ENCODE data around the gene KIZ.
"Not testable (repeated sequence)": the region's sequence is repeated elsewhere in the genome, so short reads cannot be mapped to it uniquely, and the experiment has no call there.

KIZ gene

GRCh38 chr20:21167261-21167660, 41.4 kb downstream of the KIZ start:
- Histone ChIP-seq H3K36me3 (ENCODE audit: insufficient read depth, low read length) (peaks cover under 1% of the 10 kb centered on the region; the same call in 1 of the 2 replicates), H3K4me3 (no peak overlapping the region), H3K9ac (ENCODE audit: insufficient read length) (no peak overlapping the region), H3K27ac (no peak overlapping the region), H3K9me3 (ENCODE audit: low read depth, low read length) (no peaks in the 10 kb centered on the region)
- TF ChIP-seq FOXP2 (optimal IDR thresholded peaks at IDR 0.05; ENCODE audit: control extremely low read depth, extremely low read length, insufficient read depth), result no peak
- no peak for TF ChIP-seq POLR2AphosphoS5 (IDR thresholded peaks at IDR 0.05; ENCODE audit: borderline replicate concordance, low read depth, low read length)
- no peak for TF ChIP-seq EZH2 (IDR thresholded peaks at IDR 0.05)
- DNase-seq (ENCODE audit: low read depth, low spot score), result no peak

- H3K4me3 ChIP-seq; H3K36me3 ChIP-seq (ENCODE audit: insufficient read depth, low read length); H3K27ac ChIP-seq; H3K9me3 ChIP-seq (ENCODE audit: low read depth, low read length); H3K9ac ChIP-seq (ENCODE audit: insufficient read length); DNase-seq (ENCODE audit: low read depth, low spot score): not testable (repeated sequence)
Observed at GRCh38 chr20:21168061-21168460, 42.2 kb downstream of the KIZ start.

- H3K4me3 ChIP-seq, result no peak overlapping the region
- 0 out of 2 replicates have a peak, but pooled peaks cover under 1% of the 10 kb centered on the region for H3K9me3 ChIP-seq (ENCODE audit: low read depth, low read length)
- H3K27ac ChIP-seq, result no peak overlapping the region
- H3K36me3 ChIP-seq (ENCODE audit: insufficient read depth, low read length), result no peaks in the 10 kb centered on the region
- DNase-seq (ENCODE audit: low read depth, low spot score), result no peak
- TF ChIP-seq POLR2AphosphoS5 (IDR thresholded peaks at IDR 0.05; ENCODE audit: borderline replicate concordance, low read depth, low read length), result no peak
- no peak for TF ChIP-seq FOXP2 (optimal IDR thresholded peaks at IDR 0.05; ENCODE audit: control extremely low read depth, extremely low read length, insufficient read depth)
- no peak for TF ChIP-seq EZH2 (IDR thresholded peaks at IDR 0.05)
- H3K9ac ChIP-seq (ENCODE audit: insufficient read length), result no peak overlapping the region
Observed at GRCh38 chr20:21172626-21173025, 46.7 kb downstream of the KIZ start.

- Histone ChIP-seq H3K27ac (no peak overlapping the region), H3K4me3 (no peak overlapping the region), H3K9ac (ENCODE audit: insufficient read length) (no peak overlapping the region), H3K36me3 (ENCODE audit: insufficient read depth, low read length) (no peaks in the 10 kb centered on the region), H3K9me3 (ENCODE audit: low read depth, low read length) (0 out of 2 replicates have a peak, but pooled peaks cover 5% of the 10 kb centered on the region)
- TF ChIP-seq FOXP2 (optimal IDR thresholded peaks at IDR 0.05; ENCODE audit: control extremely low read depth, extremely low read length, insufficient read depth), result no peak
- no peak for TF ChIP-seq EZH2 (IDR thresholded peaks at IDR 0.05)
- no peak for TF ChIP-seq POLR2AphosphoS5 (IDR thresholded peaks at IDR 0.05; ENCODE audit: borderline replicate concordance, low read depth, low read length)
- no peak for DNase-seq (ENCODE audit: low read depth, low spot score)
Observed at GRCh38 chr20:21173485-21173884, 47.6 kb downstream of the KIZ start.

- Histone ChIP-seq H3K9me3 (ENCODE audit: low read depth, low read length) (0 out of 2 replicates have a peak, but pooled peaks cover 5% of the 10 kb centered on the region), H3K27ac (no peak overlapping the region), H3K9ac (ENCODE audit: insufficient read length) (no peak overlapping the region), H3K36me3 (ENCODE audit: insufficient read depth, low read length) (no peaks in the 10 kb centered on the region), H3K4me3 (no peak overlapping the region)
- TF ChIP-seq FOXP2 (optimal IDR thresholded peaks at IDR 0.05; ENCODE audit: control extremely low read depth, extremely low read length, insufficient read depth) (no peak), EZH2 (IDR thresholded peaks at IDR 0.05) (no peak), POLR2AphosphoS5 (IDR thresholded peaks at IDR 0.05; ENCODE audit: borderline replicate concordance, low read depth, low read length) (no peak)
- no peak for DNase-seq (ENCODE audit: low read depth, low spot score)
Observed at GRCh38 chr20:21174516-21175239, 48.8 kb downstream of the KIZ start.

GRCh38 chr20:21175433-21175832, 49.6 kb downstream of the KIZ start:
- no peak for DNase-seq (ENCODE audit: low read depth, low spot score)
- H3K9ac ChIP-seq (ENCODE audit: insufficient read length), result no peak overlapping the region
- no peaks in the 10 kb centered on the region for H3K36me3 ChIP-seq (ENCODE audit: insufficient read depth, low read length)

GRCh38 chr20:21177767-21178166, 51.9 kb downstream of the KIZ start:
- TF ChIP-seq FOXP2 (optimal IDR thresholded peaks at IDR 0.05; ENCODE audit: control extremely low read depth, extremely low read length, insufficient read depth), result no peak
- no peak for TF ChIP-seq POLR2AphosphoS5 (IDR thresholded peaks at IDR 0.05; ENCODE audit: borderline replicate concordance, low read depth, low read length)
- no peak for TF ChIP-seq EZH2 (IDR thresholded peaks at IDR 0.05)
- no peaks in the 10 kb centered on the region for H3K36me3 ChIP-seq (ENCODE audit: insufficient read depth, low read length)
- no peak overlapping the region for H3K4me3 ChIP-seq
- H3K9me3 ChIP-seq (ENCODE audit: low read depth, low read length), result 0 out of 2 replicates have a peak, but pooled peaks cover 5% of the 10 kb centered on the region
- H3K9ac ChIP-seq (ENCODE audit: insufficient read length), result no peak overlapping the region
- H3K27ac ChIP-seq, result no peak overlapping the region
- no peak for DNase-seq (ENCODE audit: low read depth, low spot score)

More at GRCh38 chr20:21175433-21175832, 49.6 kb downstream of the KIZ start:
- Histone ChIP-seq H3K9me3 (ENCODE audit: low read depth, low read length) (0 out of 2 replicates have a peak, but pooled peaks cover 5% of the 10 kb centered on the region), H3K4me3 (no peak overlapping the region), H3K27ac (no peak overlapping the region)
- no peak for TF ChIP-seq EZH2 (IDR thresholded peaks at IDR 0.05)
- no peak for TF ChIP-seq POLR2AphosphoS5 (IDR thresholded peaks at IDR 0.05; ENCODE audit: borderline replicate concordance, low read depth, low read length)
- TF ChIP-seq FOXP2 (optimal IDR thresholded peaks at IDR 0.05; ENCODE audit: control extremely low read depth, extremely low read length, insufficient read depth), result no peak

GRCh38 chr20:21179757-21180156, 53.9 kb downstream of the KIZ start:
- TF ChIP-seq POLR2AphosphoS5 (IDR thresholded peaks at IDR 0.05; ENCODE audit: borderline replicate concordance, low read depth, low read length), result no peak
- no peak for TF ChIP-seq FOXP2 (optimal IDR thresholded peaks at IDR 0.05; ENCODE audit: control extremely low read depth, extremely low read length, insufficient read depth)
- no peak for TF ChIP-seq EZH2 (IDR thresholded peaks at IDR 0.05)
- no peak overlapping the region for H3K9ac ChIP-seq (ENCODE audit: insufficient read length)
- no peak overlapping the region for H3K27ac ChIP-seq
- 0 out of 2 replicates have a peak, but pooled peaks cover 5% of the 10 kb centered on the region for H3K9me3 ChIP-seq (ENCODE audit: low read depth, low read length)
- H3K4me3 ChIP-seq, result no peak overlapping the region
- DNase-seq (ENCODE audit: low read depth, low spot score), result no peak
- H3K36me3 ChIP-seq (ENCODE audit: insufficient read depth, low read length), result no peaks in the 10 kb centered on the region

GRCh38 chr20:21180248-21180647, 54.4 kb downstream of the KIZ start:
- TF ChIP-seq POLR2AphosphoS5 (IDR thresholded peaks at IDR 0.05; ENCODE audit: borderline replicate concordance, low read depth, low read length) (no peak), EZH2 (IDR thresholded peaks at IDR 0.05) (no peak), FOXP2 (optimal IDR thresholded peaks at IDR 0.05; ENCODE audit: control extremely low read depth, extremely low read length, insufficient read depth) (no peak)
- no peak overlapping the region for H3K4me3 ChIP-seq
- H3K36me3 ChIP-seq (ENCODE audit: insufficient read depth, low read length), result no peaks in the 10 kb centered on the region
- H3K9ac ChIP-seq (ENCODE audit: insufficient read length), result no peak overlapping the region
- H3K9me3 ChIP-seq (ENCODE audit: low read depth, low read length), result 0 out of 2 replicates have a peak, but pooled peaks cover 5% of the 10 kb centered on the region
- no peak overlapping the region for H3K27ac ChIP-seq
- no peak for DNase-seq (ENCODE audit: low read depth, low spot score)

Data from SK-N-MC (cell line).